Caco-2 (cell line): Measurements from ENCODE around the gene FRMD4B. TPM values are rescaled to one million over a fixed set of nuclear protein-coding genes. Genes with fewer than 3 reads are reported as not detected.

Experiments
- BruUV-seq: library from RNA; stranded (reverse); fragments of 400-500 nt; replicated peaks from 2 replicates; lab custom pipeline; 2021; lab: Mats Ljungman, UMichigan
- CTCF ChIA-PET: fragments of 300-600 bp; sonication (Branson Sonifier 250); formaldehyde crosslinking; loops from one replicate; lab custom pipeline; 2022; ENCODE audit warnings: antibody characterized with exemption; lab: Charles Lee
- POLR2A ChIA-PET: fragments of 300-600 bp; sonication (Branson Sonifier 250); formaldehyde crosslinking; loops from one replicate; lab custom pipeline; 2022; ENCODE audit warnings: antibody characterized with exemption; lab: Charles Lee
- DNase-seq, 2 experiments: peaks; one replicate each; pipeline versions ENCODE4 v3.0.0 to v3.0.0-alpha.2; 2020 to 2022
- H3K27me3 ChIP-seq: replicated peaks from 2 replicates; pipeline ENCODE4 v1.6.0; 2011; ENCODE audit warnings: low read length; ENCODE audit not compliant: control insufficient read depth, insufficient read depth
- H3K36me3 ChIP-seq: 2 replicates; pipeline ENCODE4 v1.5.1; 2011; ENCODE audit warnings: low read length; ENCODE audit not compliant: control insufficient read depth, insufficient read depth
- H3K4me1 ChIP-seq: fragments of 250-450 bp; sonication (Bioruptor Pico); 2 replicates; pipeline ENCODE4 v1.5.1; 2020; ENCODE audit warnings: mild to moderate bottlenecking
- H3K4me3 ChIP-seq: 2 replicates; pipeline ENCODE4 v1.5.1; 2011; ENCODE audit warnings: low read depth, mild to moderate bottlenecking, control low read depth, low read length
- H3K9me3 ChIP-seq: fragments of 250-450 bp; sonication (Bioruptor Pico); 2 replicates; pipeline ENCODE4 v1.5.1; 2020; ENCODE audit warnings: mild to moderate bottlenecking, moderate library complexity
- H3K27ac Mint-ChIP-seq: one replicate; pipeline ENCODE4 v1.8.0; 2022; ENCODE audit warnings: mixed read lengths; ENCODE audit not compliant: unreplicated experiment
- H3K27me3 Mint-ChIP-seq: one replicate; pipeline ENCODE4 v1.8.0; 2022; ENCODE audit warnings: mixed read lengths; ENCODE audit not compliant: insufficient read depth, unreplicated experiment
- H3K36me3 Mint-ChIP-seq: one replicate; pipeline ENCODE4 v1.8.0; 2022; ENCODE audit warnings: mild to moderate bottlenecking, mixed read lengths; ENCODE audit not compliant: insufficient read depth, unreplicated experiment
- H3K4me1 Mint-ChIP-seq: one replicate; pipeline ENCODE4 v1.8.0; 2022; ENCODE audit warnings: low read depth, mixed read lengths; ENCODE audit not compliant: unreplicated experiment
- H3K4me3 Mint-ChIP-seq: one replicate; pipeline ENCODE4 v1.8.0; 2022; ENCODE audit warnings: mild to moderate bottlenecking, moderate library complexity, mixed read lengths; ENCODE audit not compliant: unreplicated experiment
- H3K9me3 Mint-ChIP-seq: one replicate; pipeline ENCODE4 v1.8.0; 2022; ENCODE audit warnings: mixed read lengths; ENCODE audit not compliant: unreplicated experiment
- intact Hi-C: fragments of 100-400 bp; cut with micrococcal nuclease; formaldehyde crosslinking; loops from one replicate; pipeline ENCODE4 v1.10.0; 2022; ENCODE audit not compliant: unreplicated experiment
- total RNA-seq: library from RNA; stranded (reverse); gene quantifications from 2 replicates; pipeline ENCODE4 v1.2.3, GENCODE V29; 2022
- TF ChIP-seq, protein P1 (sequence below), 2 experiments: fragments of 200-600 bp in 1 of 2; IDR thresholded peaks; 1 replicate in 1 of 2; 2 replicates in 1 of 2; pipeline versions ENCODE4 v1.5.1 to v1.8.0; 2011 to 2022; ENCODE audit warnings: antibody characterized with exemption in 1 of 2, control low read depth in 1 of 2, inconsistent platforms in 1 of 2, low read depth in 1 of 2, low read length in 1 of 2, mild to moderate bottlenecking in 1 of 2, moderate library complexity in 1 of 2; ENCODE audit not compliant: insufficient read depth in 1 of 2, severe bottlenecking in 1 of 2, unreplicated experiment in 1 of 2

The FRMD4B gene
- total RNA-seq, 1 experiment from 2014 or later: 47.5 TPM

DNA sequence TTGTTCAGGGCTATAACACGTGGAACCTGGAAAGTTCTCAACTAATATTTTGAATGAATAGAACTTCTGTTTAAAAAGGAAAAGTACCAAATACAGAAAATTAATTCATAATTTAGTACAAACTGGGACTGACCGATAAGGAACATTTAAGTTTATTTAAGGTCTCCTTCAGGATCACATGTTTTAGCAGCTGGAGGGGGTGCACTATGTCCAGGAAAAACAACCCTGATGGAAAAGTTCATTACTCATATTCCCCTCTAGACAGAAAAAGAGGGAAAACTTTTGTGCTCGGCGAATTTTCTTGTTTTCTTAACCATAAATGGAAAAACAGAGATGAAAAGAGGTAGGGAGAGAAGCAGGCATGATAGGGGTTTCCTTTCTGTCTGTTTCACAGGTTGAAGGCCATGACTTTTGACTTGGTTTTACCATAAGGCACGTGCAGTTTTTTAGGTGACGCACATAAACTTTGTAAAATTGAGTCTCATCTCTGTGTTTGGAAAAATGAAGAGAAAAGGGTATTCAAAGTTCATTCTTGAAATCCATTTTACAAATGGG, 26.5 kb downstream of the FRMD4B start:
- Mint-ChIP-seq H3K4me3 (no peak overlapping the region), H3K27me3 (no peaks in the 10 kb centered on the region), H3K4me1 (no peaks in the 10 kb centered on the region), H3K36me3 (no peaks in the 10 kb centered on the region), H3K9me3 (no peaks in the 10 kb centered on the region), H3K27ac (no peak overlapping the region)
- TF ChIP-seq, protein P1, sequence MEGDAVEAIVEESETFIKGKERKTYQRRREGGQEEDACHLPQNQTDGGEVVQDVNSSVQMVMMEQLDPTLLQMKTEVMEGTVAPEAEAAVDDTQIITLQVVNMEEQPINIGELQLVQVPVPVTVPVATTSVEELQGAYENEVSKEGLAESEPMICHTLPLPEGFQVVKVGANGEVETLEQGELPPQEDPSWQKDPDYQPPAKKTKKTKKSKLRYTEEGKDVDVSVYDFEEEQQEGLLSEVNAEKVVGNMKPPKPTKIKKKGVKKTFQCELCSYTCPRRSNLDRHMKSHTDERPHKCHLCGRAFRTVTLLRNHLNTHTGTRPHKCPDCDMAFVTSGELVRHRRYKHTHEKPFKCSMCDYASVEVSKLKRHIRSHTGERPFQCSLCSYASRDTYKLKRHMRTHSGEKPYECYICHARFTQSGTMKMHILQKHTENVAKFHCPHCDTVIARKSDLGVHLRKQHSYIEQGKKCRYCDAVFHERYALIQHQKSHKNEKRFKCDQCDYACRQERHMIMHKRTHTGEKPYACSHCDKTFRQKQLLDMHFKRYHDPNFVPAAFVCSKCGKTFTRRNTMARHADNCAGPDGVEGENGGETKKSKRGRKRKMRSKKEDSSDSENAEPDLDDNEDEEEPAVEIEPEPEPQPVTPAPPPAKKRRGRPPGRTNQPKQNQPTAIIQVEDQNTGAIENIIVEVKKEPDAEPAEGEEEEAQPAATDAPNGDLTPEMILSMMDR (IDR thresholded peaks at IDR 0.05; ENCODE audit: insufficient read depth in 1 of 2, low read depth in 1 of 2, low read length in 1 of 2, severe bottlenecking in 1 of 2, unreplicated experiment in 1 of 2): no peak
- H3K9me3 ChIP-seq: no peaks in the 10 kb centered on the region
- H3K4me3 ChIP-seq: no peak overlapping the region
- no peaks in the 10 kb centered on the region for H3K27me3 ChIP-seq
- no TSS peak for BruUV-seq
- ChIA-PET POLR2A (no interaction called here), CTCF (no interaction called here)
- no peak for DNase-seq
- H3K36me3 ChIP-seq: no peaks in the 10 kb centered on the region
- intact Hi-C loops: no loop called here
- no peaks in the 10 kb centered on the region for H3K4me1 ChIP-seq

DNA sequence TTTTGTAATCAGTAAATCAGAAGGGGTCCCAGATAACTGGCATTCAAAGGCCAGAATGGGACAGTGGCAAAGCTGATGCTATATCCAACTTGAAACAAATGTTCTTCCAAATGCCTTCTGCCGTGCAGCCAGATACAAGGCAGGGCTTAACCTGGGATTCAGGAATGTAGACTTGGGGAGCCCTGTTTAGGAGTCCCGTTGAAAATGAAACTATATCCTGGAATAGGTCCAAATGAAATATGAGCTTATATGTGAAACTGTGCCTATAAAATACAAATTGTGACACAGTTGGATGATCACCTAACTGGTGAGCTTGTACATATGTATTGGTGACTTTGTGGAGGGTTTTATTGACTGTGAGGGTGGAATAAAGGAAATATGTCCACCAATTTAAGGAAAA, 28.7 kb downstream of the FRMD4B start:
- DNase-seq: no peak
- no peaks in the 10 kb centered on the region for H3K36me3 ChIP-seq
- TF ChIP-seq, protein P1 (IDR thresholded peaks at IDR 0.05; ENCODE audit: insufficient read depth in 1 of 2, low read depth in 1 of 2, low read length in 1 of 2, severe bottlenecking in 1 of 2, unreplicated experiment in 1 of 2): no peak
- no peaks in the 10 kb centered on the region for H3K4me1 ChIP-seq
- Mint-ChIP-seq H3K36me3 (no peaks in the 10 kb centered on the region), H3K27me3 (no peaks in the 10 kb centered on the region), H3K27ac (no peak overlapping the region), H3K9me3 (no peaks in the 10 kb centered on the region), H3K4me3 (no peak overlapping the region), H3K4me1 (no peaks in the 10 kb centered on the region)
- intact Hi-C loops: no loop called here
- H3K27me3 ChIP-seq: no peaks in the 10 kb centered on the region
- H3K4me3 ChIP-seq: no peak overlapping the region
- ChIA-PET POLR2A (no interaction called here), CTCF (no interaction called here)
- BruUV-seq: no TSS peak
- H3K9me3 ChIP-seq: no peaks in the 10 kb centered on the region

- no peaks in the 10 kb centered on the region for H3K36me3 Mint-ChIP-seq
- DNase-seq: no peak
- Histone ChIP-seq H3K9me3 (no peaks in the 10 kb centered on the region), H3K36me3 (no peaks in the 10 kb centered on the region), H3K4me1 (no peaks in the 10 kb centered on the region), H3K4me3 (no peak overlapping the region), H3K27me3 (no peaks in the 10 kb centered on the region)
- POLR2A ChIA-PET: no interaction called here
- intact Hi-C loops: no loop called here
- H3K4me1 Mint-ChIP-seq: no peaks in the 10 kb centered on the region
- no peaks in the 10 kb centered on the region for H3K9me3 Mint-ChIP-seq
- CTCF ChIA-PET: no interaction called here
- no peaks in the 10 kb centered on the region for H3K27me3 Mint-ChIP-seq
- no peak overlapping the region for H3K27ac Mint-ChIP-seq
- no TSS peak for BruUV-seq
- H3K4me3 Mint-ChIP-seq: no peak overlapping the region
- TF ChIP-seq, protein P1 (IDR thresholded peaks at IDR 0.05; ENCODE audit: insufficient read depth in 1 of 2, low read depth in 1 of 2, low read length in 1 of 2, severe bottlenecking in 1 of 2, unreplicated experiment in 1 of 2): no peak
These were observed 30.9 kb downstream of the FRMD4B start for GRCh38 chr3:69354948-69355347.
